Stimulated activated CD8-positive, alpha-beta memory T cell treated with anti-CD3 and anti-CD28 coated beads, Interleukin-4, amount 100 ng/mL, for 48 hours (primary cell): Measurements from ENCODE around the gene LAMTOR4.

Experiments used
- DNase-seq: peaks from one replicate; pipeline ENCODE4 v3.0.0-alpha.2; 2020

Gene LAMTOR4

DNA sequence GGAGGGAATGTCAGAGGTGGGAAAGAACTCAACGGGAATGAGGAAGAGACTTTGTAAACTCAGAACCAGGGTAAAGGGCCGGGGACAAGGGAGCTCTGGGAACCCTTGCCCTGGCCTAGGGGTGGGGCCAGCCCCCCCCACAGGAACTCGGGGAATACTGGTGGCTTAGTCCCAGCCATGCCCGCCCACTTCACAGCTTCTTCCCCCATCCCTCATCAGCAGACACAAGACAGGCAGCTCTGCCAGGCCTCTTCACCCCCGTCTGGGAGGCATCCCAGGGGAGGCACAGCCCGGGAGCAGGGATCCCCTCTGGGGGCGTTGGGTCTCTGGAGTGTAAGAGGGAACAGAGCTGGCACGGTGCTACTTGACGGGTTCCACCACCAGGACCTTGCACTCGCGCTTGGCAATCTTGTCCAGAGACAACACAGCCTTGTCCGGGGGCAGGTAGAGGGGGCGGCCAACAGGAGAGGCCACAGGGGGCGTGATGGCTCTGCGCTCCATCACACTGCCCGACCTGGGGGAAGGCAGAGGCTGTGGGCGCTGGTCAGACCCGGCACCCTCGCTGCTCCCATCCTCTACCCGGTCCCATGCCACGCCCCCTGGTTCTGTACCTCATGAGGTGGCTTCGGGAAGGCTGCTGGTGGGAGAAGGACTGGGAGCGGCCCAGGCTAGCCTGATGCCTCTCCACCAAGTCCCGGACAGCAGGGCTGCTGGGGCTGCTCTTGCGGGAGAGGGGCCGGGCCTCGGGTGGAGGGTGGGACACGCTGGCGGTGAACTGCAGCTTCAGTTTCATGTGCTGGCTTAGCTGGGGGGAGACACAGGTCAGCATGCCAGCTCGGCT, 6.2 kb downstream of the LAMTOR4 start:
- DNase-seq: no peak

DNA sequence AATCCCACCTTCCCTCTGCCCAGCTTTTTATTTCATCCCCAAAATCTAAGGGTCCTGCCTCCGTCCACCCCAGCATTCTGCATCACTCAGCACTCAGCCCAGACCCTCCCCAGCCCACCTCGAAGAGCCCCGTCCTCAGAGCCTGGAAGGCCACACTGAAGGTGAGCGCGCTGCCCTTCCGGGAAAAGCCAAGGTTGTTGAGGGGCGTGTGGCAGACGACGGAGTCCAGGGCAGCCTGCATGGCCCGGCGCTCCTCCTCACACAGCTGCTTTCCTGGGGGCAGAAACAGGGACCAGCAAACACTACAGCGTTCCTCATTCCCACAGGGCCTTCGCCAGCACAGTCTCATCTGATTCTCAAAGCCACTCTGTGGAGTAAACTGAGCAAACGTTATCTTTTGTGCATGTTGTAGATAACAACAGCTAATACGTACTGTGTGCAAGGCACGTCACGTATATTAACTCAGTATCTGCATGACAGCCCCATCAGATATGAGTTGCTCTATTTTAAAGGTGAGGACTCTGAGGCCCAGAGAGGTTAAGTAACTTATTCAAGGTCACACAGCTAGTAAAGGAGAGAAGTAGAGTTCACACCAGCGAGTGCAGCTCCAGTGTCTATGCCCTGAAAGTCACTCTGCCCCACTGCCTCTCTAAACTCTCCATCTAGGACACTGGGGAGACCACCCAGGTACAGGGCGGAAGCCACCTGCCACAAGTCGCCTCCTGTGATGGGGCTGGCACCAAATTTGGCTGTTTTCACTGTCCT, 7.0 kb downstream of the LAMTOR4 start:
- DNase-seq: no peak

DNA sequence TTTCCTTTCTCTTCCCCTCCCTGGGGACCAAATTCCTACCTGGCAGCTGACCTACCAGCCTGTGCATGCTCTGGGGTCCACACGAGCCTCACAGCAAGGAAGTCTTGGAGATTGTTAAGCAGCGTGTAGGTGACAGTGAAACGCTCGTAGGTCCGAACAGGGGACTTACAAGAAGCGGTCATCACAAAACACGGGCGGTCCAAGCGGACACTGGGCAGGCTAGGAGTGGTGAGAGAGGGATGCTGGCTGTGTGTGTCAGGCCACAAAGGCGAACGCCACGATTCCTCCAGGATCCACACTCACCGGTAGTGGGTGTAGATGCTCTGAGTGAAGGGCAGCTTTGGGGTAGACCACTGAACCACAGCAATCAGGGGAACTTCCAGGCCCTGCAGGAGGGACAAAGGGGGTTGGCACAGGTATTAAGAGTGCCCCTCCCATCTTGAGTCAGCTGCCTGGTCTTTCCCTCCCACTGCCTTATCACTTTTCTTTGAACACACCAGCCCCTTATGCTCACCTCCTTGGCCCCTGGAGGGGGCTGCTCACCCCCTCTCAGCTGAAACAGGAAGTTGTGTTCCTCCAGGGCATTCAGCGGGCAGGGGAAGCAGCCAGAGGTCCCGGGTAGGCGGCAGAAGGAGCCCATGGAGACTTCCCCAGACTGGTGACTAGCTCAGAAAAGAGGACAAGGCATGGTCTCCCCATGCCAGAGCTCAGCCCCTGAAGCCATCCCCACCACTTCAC, 7.8 kb downstream of the LAMTOR4 start:
- DNase-seq: no peak

- no peak for DNase-seq
These were observed 8.3 kb downstream of the LAMTOR4 start for GRCh38 chr7:100157069-100157333.

- DNase-seq: no peak
These were observed 8.9 kb downstream of the LAMTOR4 start for GRCh38 chr7:100157334-100158228.

DNA sequence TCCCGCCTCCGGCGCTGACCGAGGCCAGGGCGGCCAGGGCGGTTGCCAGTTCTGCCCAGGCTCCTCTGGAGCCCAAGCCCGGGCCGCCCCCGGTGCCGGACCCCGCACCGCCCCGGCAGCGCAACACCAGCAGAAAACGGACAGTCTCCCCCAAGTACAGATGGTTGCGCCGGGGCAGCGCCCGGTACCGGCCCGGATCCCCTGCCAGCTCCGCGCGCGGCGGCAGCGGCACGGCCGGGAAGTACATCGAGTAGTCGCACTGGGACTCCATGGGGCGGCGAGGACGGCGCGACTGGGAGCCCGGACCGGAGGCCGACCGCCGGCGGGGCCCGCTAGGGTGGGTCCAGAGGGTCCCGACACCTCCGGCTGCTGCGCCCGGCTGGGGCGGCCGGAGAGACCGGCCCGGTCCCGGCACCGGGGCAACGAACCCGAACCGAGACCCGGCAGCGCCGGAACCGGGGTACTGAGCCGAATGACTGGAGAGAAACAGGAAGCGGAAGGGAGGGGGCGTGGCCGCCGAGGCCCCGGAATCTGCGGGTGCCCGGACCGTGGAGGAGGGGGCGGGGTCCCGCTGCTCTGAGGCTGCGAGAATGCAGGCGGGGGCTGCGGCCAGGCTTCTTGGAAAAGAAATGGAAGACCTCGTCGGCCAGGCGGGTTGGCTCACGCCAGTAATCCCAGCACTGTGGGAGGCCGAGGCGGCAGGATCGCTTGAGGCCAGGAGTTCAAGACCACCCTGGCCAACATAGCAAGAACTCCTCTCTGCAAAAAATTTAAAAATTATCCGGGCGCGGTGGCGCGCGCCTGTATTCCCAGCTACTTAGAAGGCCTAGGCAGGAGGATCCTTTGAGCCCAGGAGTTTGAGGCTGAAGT, 9.7 kb downstream of the LAMTOR4 start, which contains the start of gene TRAPPC14:
Gene TRAPPC14 (minus strand): TSS at position 495 of the 870 bp plus-strand sequence. CDS start 224 bp downstream, at position 271.
- peak; percentile 97 for DNase-seq

- no peak for DNase-seq
These were observed 10.4 kb downstream of the LAMTOR4 start for GRCh38 chr7:100159099-100159623.

DNA sequence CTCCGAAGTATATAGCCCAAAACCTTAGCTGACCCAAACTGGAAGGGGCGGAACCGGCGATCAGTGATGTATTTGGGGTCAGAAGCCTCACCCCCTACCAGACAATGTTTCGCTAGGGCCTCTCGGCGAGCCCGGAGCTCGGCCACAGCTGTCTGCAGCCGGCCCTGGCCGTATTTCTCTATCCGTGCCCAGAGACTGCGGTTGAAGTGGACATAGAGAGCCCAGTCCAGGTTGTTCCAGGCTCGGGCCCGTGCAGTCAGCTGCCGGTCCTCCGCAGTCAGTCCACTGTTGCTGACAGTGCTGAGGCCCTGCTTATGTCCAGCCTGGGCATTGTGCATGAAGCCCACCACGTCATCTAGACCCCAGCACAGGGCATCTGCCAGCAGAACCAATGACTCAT, 11.3 kb downstream of the LAMTOR4 start:
- no peak for DNase-seq

DNA sequence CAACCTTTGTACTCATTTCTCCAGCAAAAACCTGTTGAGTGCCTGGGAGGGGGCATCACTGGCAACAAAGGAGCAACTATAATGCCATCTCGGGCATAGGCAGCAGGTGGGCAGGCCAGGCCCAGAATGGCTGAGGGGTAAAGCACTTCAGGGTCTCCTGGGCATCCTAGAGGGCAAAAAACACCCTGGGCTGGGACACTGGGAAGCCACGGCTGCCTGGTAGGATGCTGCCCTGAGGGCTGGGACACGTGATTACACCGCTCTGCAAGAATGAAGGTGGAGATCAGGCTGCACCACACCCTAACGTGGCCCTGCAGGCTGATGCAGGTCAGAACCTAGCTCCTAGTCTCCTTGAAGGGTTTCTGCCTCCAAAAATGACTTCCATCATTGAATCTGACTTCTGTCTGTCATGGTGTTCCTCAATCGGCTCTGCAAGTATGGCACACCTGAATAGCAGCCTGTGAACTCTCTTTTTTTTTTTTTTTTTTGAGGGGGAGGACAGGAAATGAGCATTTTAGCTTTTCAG, 14.4 kb downstream of the LAMTOR4 start:
- DNase-seq: no peak

- no peak for DNase-seq
These were observed 15.2 kb downstream of the LAMTOR4 start for GRCh38 chr7:100163871-100164270.

DNA sequence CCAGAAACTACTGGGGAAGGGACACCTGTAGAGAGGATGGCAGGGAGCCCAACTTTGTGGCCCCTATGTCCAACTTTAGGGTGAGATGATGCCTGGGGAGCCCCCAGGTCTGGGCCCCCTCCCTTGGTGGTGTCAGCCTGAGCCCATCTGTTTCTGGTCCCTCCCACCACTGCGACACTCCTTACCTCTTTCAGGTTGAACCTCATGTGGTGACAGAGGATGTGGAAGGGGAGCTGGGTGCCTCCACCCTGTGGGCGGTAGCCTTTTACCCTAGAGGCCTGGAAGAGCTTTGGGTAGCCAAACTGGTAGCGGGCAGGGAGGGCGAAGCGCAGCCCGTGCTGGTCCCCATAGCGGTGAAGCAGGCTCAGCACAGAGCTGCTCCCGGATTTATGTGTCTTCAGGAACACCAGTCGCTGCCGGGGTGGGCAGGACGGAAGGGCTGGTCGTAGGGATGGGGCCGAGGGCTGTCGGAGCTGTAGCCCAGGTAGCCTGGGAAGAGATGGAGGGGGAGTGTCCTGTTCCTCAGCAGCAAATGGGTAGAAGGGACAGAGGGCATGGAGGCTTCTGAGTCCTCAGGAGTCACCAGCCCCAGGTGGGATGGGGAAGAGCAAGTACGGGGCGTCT, 17.7 kb downstream of the LAMTOR4 start:
- DNase-seq: peak; percentile 60

DNA sequence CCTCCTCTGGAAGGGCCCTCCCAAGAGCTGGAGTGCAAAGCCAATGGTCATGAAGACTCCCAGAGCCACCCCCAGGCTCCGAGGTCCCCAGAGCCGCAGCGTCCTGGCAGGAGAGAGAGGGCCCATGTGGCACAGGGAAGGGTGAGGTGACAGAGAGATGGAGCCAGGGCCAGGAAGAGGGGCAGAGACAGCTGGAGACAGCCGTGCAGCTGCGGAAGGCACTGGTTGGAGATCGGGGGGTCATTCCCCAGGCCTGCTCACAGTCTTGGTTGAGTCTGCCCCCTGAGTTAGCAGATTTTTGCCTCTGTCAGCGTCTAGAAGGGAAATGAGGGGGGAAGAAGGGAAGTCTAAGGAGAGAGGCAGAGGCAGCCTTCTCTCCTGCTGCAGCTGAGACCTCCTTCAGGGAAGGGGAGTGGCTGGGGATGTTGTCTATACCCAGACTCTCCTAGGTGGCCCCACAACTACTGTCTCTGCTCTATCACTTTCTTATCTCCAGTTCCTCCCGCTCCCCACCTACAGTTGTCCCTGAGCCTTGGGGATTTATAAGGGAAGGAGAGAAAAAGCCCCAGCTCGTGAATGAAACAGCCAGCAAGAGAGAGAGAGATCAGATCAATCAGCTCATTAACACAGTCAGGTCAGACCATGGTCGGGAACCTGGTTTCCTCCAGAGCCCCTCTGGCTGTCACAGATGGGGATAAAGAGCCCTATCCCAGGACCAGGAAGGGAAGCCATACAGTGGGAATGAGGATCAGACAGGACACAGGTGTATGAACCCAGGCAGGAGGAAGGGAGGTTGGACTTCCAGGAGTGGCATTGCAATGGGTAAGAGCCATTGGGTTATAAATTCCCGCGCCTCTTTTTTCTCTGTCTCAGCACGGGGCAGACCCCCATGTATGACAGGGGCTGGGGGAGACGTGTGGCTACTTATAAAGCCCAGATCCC, 18.5 kb downstream of the LAMTOR4 start:
- DNase-seq: no peak

DNA sequence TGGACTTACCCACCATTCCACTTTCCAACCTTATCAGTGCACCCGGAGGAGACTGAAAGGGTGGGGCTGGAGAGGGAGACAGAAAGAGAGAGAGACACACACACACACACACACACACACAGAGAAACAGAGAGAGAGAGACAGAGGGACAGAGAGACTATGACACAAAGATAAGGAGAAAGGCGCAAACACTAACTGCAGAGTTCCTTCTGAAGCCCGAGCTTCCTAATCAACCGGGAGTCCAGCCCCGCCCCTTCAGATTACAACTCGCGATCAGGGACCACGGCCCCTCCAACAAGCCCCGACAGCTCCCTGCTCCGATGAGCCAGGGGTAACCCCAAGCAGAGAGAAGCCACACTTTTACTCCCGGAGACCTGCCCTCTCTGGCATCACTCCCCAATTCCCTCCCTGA, 19.2 kb downstream of the LAMTOR4 start:
- no peak for DNase-seq

GRCh38 chr7:100169147-100169850, 20.6 kb downstream of the LAMTOR4 start:
- DNase-seq: no peak

DNA sequence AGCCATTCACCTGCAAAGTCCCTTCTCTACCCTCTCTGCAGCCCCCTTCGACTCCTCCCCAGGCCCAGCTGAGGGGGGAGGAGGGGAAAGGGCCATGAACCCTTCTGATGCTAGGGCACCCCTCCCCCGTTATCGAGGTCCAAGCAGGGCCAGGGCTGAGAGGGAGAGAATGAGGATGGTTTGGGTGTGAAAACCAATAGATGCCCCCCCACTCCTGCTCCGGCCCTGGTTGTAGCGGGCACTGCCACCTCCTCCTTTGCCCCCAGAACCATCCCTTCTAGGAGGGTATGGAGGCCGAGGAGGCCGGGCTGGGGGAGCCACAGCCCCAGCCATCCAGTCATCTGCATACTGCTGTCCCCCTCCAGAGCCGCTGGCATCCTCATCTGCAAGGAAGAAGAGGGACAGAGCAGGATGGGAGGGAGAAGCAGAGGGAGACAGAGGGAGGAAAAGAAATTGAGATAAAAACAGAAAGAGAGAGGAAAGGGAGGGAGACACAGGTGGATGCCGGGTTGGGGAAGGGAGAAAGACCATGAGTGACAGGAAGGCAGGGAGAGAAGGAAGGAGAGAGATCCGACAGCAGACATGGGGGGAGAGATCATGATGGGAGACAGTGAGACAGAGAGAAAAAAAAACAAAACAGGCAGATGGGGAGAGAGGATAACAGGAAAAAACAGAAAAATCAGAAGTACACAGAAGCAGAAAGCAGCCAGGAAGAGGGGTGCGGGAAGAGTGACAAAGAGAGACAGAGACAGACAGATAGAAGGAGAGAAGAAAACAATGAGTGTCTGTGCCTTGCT, 21.6 kb downstream of the LAMTOR4 start:
- no peak for DNase-seq

GRCh38 chr7:100171087-100171681, 22.5 kb downstream of the LAMTOR4 start:
- DNase-seq: no peak

GRCh38 chr7:100171840-100172239, 23.1 kb downstream of the LAMTOR4 start:
- DNase-seq: no peak
